Adipocyte (in vitro differentiated cells): ENCODE measurements around the gene ARHGAP12.

Experiments used
- DNase-seq: peaks from one replicate; pipeline ENCODE4 v3.0.0-alpha.2; 2015; ENCODE audit warnings: low read depth
- H3K27me3 ChIP-seq: replicated peaks from 2 replicates; pipeline ENCODE4 v1.7.0; 2013; ENCODE audit warnings: mild to moderate bottlenecking, low read length, moderate library complexity; ENCODE audit not compliant: control insufficient read depth, insufficient read depth
- H3K36me3 ChIP-seq: 2 replicates; pipeline ENCODE4 v1.7.0; 2013; ENCODE audit warnings: low read length, mild to moderate bottlenecking, moderate library complexity; ENCODE audit not compliant: control insufficient read depth, insufficient read depth, severe bottlenecking
- H3K4me1 ChIP-seq: 2 replicates; pipeline ENCODE4 v1.7.0; 2013; ENCODE audit warnings: mild to moderate bottlenecking, low read length, moderate library complexity; ENCODE audit not compliant: control insufficient read depth, insufficient read depth
- H3K4me3 ChIP-seq: 2 replicates; pipeline ENCODE4 v1.7.0; 2013; ENCODE audit warnings: mild to moderate bottlenecking, low read length, moderate library complexity
- H3K9ac ChIP-seq: 2 replicates; pipeline ENCODE4 v1.7.0; 2013; ENCODE audit warnings: mild to moderate bottlenecking, low read length, moderate library complexity
- H3K9me3 ChIP-seq: 2 replicates; pipeline ENCODE4 v1.7.0; 2013; ENCODE audit warnings: mild to moderate bottlenecking, low read length, moderate library complexity; ENCODE audit not compliant: control insufficient read depth

Gene ARHGAP12

GRCh38 chr10:31808258-31809218, 120.1 kb downstream of the ARHGAP12 start:
- Histone ChIP-seq H3K9ac (peak overlapping the region; percentile 82), H3K9me3 (no peaks in the 10 kb centered on the region), H3K4me3 (peak overlapping the region; percentile 74), H3K27me3 (no peaks in the 10 kb centered on the region), H3K36me3 (peaks cover 25% of the 10 kb centered on the region), H3K4me1 (peaks cover 37% of the 10 kb centered on the region)
- peak; percentile 89 for DNase-seq

DNA sequence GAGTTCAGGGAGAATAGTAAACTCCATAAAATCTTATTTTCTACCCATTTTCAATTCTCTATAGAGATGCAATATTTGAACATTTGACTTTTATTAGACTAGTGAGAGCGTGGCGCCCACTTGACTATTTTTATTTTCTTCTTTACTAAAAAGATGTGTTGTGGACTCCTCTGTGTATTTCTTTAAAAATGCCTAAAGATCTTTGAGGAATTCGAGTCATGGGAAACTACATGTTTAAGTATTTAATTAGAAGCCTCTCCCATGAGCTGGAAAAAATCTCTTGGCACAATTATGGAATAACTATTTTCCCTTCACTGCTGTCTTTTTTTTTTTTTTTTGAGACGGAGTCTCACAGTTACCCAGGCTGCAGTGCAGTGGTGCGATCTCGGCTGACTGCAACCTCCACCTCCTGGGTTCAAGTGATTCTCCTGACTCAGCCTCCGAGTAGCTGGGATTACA, 124.2 kb downstream of the ARHGAP12 start:
- H3K9me3 ChIP-seq, result no peaks in the 10 kb centered on the region
- DNase-seq, result peak; percentile 24
- peaks cover 26% of the 10 kb centered on the region for H3K36me3 ChIP-seq
- no peaks in the 10 kb centered on the region for H3K27me3 ChIP-seq
- peaks cover 37% of the 10 kb centered on the region for H3K4me1 ChIP-seq
- peak overlapping the region; percentile 58 for H3K9ac ChIP-seq
- no peak overlapping the region for H3K4me3 ChIP-seq

GRCh38 chr10:31803606-31804351, 124.9 kb downstream of the ARHGAP12 start:
- DNase-seq, result no peak
- H3K36me3 ChIP-seq, result peaks cover 20% of the 10 kb centered on the region

GRCh38 chr10:31799181-31799580, 129.4 kb downstream of the ARHGAP12 start:
- no peak overlapping the region for H3K9ac ChIP-seq
- no peak for DNase-seq
- H3K4me3 ChIP-seq, result no peak overlapping the region
- H3K9me3 ChIP-seq, result no peaks in the 10 kb centered on the region
- H3K4me1 ChIP-seq, result peaks cover 5% of the 10 kb centered on the region
- H3K27me3 ChIP-seq, result no peaks in the 10 kb centered on the region
- peaks cover 16% of the 10 kb centered on the region for H3K36me3 ChIP-seq

More at GRCh38 chr10:31803606-31804351, 124.9 kb downstream of the ARHGAP12 start:
- no peaks in the 10 kb centered on the region for H3K9me3 ChIP-seq
- no peaks in the 10 kb centered on the region for H3K27me3 ChIP-seq
- peak overlapping the region; percentile 58 for H3K9ac ChIP-seq
- no peak overlapping the region for H3K4me3 ChIP-seq
- H3K4me1 ChIP-seq, result peaks cover 37% of the 10 kb centered on the region

DNA sequence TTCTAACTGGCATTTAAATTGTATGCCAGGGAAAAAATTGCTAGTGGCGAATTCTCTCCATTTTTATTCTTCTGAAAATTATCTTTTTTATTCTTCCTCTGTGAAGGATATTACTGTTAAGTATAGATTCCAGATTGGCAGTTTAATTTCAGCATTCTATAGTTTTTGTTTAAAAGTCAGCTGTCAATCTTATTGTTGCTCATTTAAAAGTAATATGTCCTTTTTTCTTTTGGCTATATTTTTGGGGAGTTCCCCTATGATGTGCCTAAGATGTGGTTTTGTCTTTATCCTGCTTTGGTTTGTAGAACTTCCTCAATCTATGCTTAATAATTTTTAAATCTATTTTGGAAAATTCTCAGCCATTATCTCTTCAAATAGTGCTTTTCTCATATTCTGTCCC, 135.9 kb downstream of the ARHGAP12 start:
- no peak for DNase-seq
- Histone ChIP-seq H3K9me3 (peaks cover 7% of the 10 kb centered on the region), H3K9ac (no peak overlapping the region), H3K27me3 (no peaks in the 10 kb centered on the region), H3K4me3 (no peak overlapping the region), H3K4me1 (no peaks in the 10 kb centered on the region), H3K36me3 (no peaks in the 10 kb centered on the region)

GRCh38 chr10:31789555-31789954, 139.1 kb downstream of the ARHGAP12 start:
- Histone ChIP-seq H3K4me3 (no peak overlapping the region), H3K36me3 (no peaks in the 10 kb centered on the region), H3K9ac (no peak overlapping the region), H3K9me3 (peaks cover 7% of the 10 kb centered on the region), H3K27me3 (no peaks in the 10 kb centered on the region), H3K4me1 (no peaks in the 10 kb centered on the region)
- DNase-seq, result no peak

- H3K4me1 ChIP-seq, result no peaks in the 10 kb centered on the region
- no peak overlapping the region for H3K4me3 ChIP-seq
- no peaks in the 10 kb centered on the region for H3K27me3 ChIP-seq
- no peak for DNase-seq
- no peaks in the 10 kb centered on the region for H3K36me3 ChIP-seq
- no peak overlapping the region for H3K9ac ChIP-seq
- H3K9me3 ChIP-seq, result no peaks in the 10 kb centered on the region
These were observed 145.9 kb downstream of the ARHGAP12 start for GRCh38 chr10:31782701-31783100.

GRCh38 chr10:31780717-31781116, 147.9 kb downstream of the ARHGAP12 start:
- DNase-seq, result no peak
- Histone ChIP-seq H3K36me3 (no peaks in the 10 kb centered on the region), H3K9ac (no peak overlapping the region), H3K4me3 (no peak overlapping the region), H3K27me3 (no peaks in the 10 kb centered on the region), H3K9me3 (peaks cover 3% of the 10 kb centered on the region), H3K4me1 (no peaks in the 10 kb centered on the region)

GRCh38 chr10:31778627-31779026, 150.0 kb downstream of the ARHGAP12 start:
- Histone ChIP-seq H3K4me3 (no peak overlapping the region), H3K9ac (no peak overlapping the region), H3K27me3 (no peaks in the 10 kb centered on the region), H3K4me1 (no peaks in the 10 kb centered on the region), H3K9me3 (peaks cover 3% of the 10 kb centered on the region), H3K36me3 (no peaks in the 10 kb centered on the region)
- no peak for DNase-seq

GRCh38 chr10:31776159-31776558, 152.5 kb downstream of the ARHGAP12 start:
- Histone ChIP-seq H3K4me1 (peaks cover 6% of the 10 kb centered on the region), H3K9me3 (peaks cover 3% of the 10 kb centered on the region)

DNA sequence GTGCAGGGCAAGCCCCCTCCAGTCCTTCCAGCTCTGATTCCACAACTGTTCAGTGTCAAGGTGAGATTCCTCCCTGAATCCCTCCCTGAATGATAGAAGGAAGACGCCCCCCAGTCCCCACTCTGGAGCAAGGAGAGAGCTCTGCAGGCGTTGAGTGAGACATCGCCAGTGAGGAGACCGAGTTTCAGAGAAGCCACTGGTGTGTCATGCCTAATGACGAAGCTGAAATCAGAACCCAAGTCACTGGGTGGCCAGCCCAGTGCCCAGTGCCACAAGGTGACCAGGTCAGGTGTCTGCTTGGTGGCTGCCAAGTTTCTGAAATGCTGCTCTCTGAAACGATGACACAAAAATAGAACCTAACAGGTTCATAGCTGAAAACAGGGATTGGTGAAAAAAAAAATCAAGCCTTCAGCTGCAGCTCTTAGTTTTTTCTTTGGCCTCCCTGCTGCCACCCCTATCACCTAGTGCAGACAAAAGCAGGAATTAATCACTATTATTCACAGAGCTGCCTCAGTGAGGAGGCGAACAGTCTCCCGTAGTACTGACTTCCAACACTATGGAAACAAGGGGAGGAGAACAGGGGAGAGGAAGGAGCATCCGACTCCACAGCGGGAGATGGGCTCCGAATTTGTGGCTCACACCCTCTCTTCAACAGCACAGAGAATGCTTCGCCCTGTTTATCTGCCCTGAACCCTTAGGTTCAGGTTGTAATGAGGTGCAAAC, 153.5 kb downstream of the ARHGAP12 start:
- no peaks in the 10 kb centered on the region for H3K36me3 ChIP-seq
- H3K9me3 ChIP-seq, result peaks cover 3% of the 10 kb centered on the region
- H3K4me3 ChIP-seq, result no peak overlapping the region
- H3K27me3 ChIP-seq, result no peaks in the 10 kb centered on the region
- H3K9ac ChIP-seq, result no peak overlapping the region
- H3K4me1 ChIP-seq, result peaks cover 9% of the 10 kb centered on the region
- no peak for DNase-seq

More at GRCh38 chr10:31776159-31776558, 152.5 kb downstream of the ARHGAP12 start:
- no peaks in the 10 kb centered on the region for H3K36me3 ChIP-seq
- H3K27me3 ChIP-seq, result no peaks in the 10 kb centered on the region
- no peak overlapping the region for H3K4me3 ChIP-seq
- DNase-seq, result no peak
- H3K9ac ChIP-seq, result no peak overlapping the region
